ENCODE results near the gene NTM.
"Not testable (repeated sequence)": the region's sequence is repeated elsewhere in the genome, so short reads cannot be mapped to it uniquely, and the experiment has no call there.

NTM gene

DNA sequence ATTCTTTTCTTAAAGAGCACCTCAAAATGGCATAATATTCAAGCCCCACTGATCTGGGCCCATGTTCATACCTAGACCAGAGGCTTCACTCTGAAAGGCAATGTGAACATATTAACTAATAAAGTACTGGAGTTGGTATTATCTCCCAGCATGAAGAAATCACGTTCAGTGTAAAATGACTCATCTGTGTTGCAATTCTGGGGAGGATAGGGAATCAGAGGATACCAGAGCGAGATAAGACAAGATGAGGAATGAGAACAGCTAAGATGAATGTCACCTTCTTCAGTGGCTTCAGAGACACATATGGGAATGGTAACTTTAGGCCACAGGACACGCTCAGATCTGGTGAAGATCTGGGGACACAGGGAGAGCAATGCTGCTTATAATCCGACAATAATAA is 121.1 kb downstream of the NTM start:
- in situ Hi-C loops (cut with MboI; ENCODE audit: low sequenced_read_pairs), result no loop called here

DNA sequence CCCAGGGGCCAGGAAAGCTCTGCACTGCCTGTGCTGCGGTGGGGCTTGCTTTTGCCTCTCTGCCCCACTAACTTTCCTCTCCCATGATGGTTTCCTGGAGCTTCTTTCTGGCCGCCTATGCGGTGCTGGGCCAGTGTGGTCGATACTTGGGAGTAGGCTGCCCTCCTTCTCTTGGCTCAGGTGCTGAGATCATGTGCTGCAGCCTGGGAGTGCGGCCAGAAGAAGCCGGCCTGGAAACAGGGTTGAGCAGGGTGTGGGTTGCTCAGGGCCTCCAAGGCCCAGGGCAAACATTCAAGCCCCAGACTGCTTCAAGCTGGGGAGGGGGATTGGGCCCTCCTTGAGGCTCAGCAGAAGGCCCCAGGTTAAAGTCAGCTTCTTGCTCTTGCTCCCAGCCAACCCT is 125.0 kb downstream of the NTM start:
- in situ Hi-C loops (cut with MboI; ENCODE audit: low sequenced_read_pairs), result no loop called here

DNA sequence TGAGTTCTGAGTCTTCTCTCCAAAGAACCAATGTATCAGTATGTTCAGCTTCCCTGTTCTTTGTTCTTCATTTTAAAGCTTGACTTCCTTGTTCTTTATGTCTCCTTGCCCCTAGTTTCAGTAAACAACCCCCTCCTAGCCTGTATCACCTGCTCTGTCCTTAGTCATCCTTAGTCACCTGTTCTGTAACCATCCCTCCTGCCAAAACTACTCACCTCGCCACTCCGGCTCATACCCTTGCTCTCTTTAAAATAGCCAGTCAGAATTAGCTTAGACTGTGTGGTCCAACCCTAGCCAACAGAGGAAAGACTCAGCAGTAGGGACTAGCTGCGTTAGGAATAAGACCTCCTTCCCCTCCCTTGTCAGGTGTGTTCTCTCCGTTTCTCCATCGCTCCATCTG is 127.3 kb downstream of the NTM start:
- in situ Hi-C loops (cut with MboI; ENCODE audit: low sequenced_read_pairs), result not testable (repeated sequence)

DNA sequence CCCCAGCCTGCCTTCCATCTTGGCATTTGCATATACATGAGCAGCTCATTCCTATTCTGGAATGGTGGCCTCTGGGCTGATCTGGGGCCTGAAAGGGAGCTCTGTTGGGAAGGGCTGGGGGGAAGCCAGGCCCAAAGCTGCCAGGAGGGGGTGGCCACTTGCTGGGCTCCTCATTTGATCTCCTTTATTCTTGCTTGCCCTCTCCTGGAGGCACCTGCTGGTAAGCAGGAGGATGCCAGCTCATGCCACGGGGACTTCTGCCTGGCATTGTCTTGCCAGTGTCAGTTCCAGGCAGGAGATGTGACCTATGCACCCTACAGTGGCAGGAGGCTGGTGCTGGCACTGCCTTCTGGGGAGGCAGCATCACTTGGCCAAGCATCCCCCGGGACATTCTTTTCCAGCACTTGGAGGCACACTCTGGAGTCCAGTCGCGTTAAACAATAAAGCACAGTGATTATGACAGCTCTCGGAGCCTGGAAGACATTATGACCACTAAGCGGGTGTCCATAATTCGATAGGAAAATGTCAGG is 128.3 kb downstream of the NTM start:
- in situ Hi-C loops (cut with MboI; ENCODE audit: low sequenced_read_pairs), result no loop called here

DNA sequence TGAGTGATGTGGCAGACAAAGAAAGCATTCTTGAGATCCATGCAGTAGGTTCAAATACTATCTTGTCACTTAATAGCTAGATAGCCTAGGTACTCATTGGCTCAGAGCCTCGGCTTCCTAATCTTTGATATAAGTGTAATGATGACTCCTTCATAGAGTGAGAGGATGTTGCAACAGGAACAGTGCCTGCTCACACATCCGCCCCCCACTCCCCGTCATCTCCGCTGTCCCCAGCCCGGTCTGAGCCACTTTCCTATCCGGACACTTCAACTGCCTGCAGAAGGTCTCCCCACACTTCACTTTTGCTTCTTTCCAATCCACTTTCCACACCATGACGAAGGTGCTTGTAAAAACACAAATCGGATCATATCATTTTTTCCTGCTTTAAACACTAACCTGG is 128.8 kb downstream of the NTM start:
- in situ Hi-C loops (cut with MboI; ENCODE audit: low sequenced_read_pairs), result no loop called here

DNA sequence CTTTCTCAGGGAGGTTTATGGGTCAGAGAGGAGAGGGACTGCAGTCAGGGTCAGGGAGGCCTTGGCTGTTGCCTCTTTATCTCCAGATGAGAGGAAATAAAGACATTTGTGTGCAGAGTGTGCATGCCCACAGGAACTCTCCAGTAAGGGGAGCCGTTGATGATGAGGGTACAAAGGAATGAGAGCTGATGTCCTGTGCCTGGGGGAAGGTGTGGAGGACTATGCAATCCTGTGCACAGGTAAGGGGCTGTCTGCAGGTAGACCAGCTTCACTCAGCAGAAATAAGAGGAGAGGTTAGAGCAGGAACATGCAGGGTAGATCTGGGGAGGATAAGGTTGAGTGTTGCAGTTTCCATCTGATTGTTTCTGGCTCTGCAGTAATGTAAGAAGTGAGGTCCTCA is 132.6 kb downstream of the NTM start:
- in situ Hi-C loops (cut with MboI; ENCODE audit: low sequenced_read_pairs), result no loop called here

DNA sequence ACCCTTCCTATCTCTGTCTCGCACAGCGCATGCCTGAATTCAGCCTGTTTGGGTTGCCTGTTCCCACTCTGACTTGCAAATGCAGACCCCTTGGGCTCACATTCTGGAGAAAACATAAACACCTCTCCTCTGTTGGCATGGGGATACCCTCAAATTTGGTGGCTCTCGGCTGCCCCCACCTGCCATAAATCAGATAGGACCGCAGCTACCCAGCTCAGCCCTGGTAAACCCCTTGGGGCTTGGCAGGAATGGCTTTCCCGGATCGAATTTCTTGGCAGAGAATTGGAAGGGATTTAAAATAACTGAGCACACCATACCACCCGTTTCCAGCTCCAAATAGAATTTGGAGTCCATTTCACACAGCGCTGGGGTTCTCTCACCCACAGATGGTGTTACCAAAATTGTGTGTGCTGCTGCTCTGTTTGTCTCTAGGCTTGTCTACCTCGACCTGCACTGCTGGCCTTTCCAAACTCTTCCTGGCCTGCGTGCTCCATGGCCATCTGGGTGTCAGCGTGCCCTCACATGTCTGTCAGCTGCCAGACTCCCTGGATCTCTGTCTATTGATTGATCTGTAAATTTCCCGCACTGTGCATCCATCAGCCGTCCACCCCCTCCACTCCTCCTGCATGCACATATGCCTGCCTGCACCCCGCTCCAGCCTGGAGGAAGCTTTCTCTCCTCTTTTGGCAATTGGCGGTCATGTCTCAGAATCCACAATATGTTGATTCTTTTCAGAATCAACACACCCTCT is 134.0 kb downstream of the NTM start:
- in situ Hi-C loops (cut with MboI; ENCODE audit: low sequenced_read_pairs), result no loop called here

DNA sequence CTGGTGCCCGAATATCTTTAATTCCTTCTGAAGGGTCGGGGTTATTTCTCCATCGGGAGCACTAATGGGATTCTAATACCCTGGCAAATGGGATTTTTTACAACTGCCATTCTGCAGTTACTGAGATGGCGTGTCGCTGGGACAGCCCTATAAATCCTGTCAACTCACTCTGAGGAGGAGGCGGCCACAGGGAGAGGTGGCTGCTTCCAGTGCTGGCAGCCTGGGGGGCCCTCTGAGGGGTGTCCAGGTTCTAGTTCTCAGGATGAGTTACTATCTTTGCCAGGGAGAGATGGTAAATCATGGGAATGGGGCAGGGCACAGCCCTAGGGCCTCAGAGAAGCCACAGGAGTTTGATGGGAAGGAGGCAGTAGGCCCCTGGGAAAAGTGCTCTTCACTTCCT is 135.9 kb downstream of the NTM start:
- in situ Hi-C loops (cut with MboI; ENCODE audit: low sequenced_read_pairs), result no loop called here

DNA sequence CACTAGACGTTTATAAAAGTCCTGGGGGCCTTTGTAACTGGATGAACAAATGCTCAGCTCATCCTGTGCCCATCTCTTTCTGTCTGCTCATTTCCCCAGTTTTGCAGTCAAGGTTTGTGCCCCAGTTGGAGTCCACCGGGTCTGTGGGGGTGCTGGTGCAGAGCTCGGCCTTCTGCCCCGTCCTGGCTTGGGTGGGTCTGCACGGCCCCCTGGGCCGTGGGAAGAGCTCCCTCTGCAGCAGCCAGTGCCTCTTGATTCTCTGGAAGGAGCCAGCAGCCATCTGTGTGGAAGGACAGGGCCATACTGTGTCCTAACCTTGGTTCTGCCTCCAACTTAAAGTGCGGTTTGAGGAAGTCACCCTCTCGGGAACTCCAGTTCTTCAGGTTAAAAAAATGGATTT is 140.2 kb downstream of the NTM start:
- in situ Hi-C loops (cut with MboI; ENCODE audit: low sequenced_read_pairs), result no loop called here

DNA sequence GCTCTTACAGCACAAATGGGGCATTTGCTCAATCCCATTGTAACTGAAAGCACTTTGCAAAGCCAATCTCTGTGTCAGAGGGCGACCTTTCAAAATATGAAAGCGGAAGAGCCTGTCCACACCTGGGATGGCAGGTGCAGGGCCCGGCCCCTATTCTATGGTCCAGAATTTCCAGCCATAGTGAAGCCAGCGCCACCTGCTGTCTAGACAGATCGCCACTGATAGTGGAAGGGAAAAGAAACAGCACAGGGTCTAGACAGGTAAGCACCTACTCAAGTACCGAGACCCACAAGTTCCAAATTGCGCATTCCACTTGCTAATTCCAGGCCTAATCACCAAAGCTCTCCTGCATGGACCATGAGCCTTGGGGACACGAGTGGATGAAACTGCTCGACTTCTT is 141.4 kb downstream of the NTM start:
- in situ Hi-C loops (cut with MboI; ENCODE audit: low sequenced_read_pairs), result no loop called here

DNA sequence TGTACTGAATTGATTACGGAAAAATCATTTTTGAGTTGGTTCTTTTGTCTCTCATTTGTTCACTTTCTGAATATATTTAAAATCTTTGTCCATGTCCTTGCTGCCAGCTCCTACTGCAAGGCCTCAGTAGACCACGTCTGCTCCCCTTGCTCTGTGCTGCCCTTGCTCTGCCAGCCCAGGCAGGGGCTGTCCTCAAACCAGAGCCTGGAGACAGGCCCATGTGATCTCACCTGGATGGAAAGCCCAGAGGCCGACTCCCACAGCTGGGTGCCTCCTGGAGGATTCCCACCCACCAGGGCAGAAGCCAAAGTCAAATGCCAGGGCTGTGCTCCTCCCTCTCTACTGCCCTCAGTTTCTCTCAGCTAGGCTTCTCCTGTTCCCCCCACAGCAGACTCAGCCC is 141.8 kb downstream of the NTM start:
- in situ Hi-C loops (cut with MboI; ENCODE audit: low sequenced_read_pairs), result no loop called here

DNA sequence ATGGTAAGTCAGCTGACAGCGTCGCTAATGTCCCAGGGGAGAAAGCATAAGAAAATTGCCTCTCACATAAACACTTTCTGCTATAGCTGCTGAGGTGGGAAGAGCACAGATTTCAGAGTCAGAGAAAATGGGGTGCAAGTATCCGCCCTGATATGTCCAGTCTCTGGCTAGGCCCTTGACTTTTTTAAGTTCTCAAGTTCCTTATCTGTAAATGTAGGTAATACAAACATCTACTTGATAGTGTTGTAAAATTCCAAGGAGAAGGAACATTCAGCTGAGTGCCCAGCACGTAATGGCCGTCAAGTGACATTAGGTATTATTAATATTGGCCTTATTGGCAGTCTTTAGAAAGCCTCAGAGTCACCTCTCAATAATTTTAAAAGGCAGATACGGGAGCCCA is 143.6 kb downstream of the NTM start:
- in situ Hi-C loops (cut with MboI; ENCODE audit: low sequenced_read_pairs), result no loop called here

DNA sequence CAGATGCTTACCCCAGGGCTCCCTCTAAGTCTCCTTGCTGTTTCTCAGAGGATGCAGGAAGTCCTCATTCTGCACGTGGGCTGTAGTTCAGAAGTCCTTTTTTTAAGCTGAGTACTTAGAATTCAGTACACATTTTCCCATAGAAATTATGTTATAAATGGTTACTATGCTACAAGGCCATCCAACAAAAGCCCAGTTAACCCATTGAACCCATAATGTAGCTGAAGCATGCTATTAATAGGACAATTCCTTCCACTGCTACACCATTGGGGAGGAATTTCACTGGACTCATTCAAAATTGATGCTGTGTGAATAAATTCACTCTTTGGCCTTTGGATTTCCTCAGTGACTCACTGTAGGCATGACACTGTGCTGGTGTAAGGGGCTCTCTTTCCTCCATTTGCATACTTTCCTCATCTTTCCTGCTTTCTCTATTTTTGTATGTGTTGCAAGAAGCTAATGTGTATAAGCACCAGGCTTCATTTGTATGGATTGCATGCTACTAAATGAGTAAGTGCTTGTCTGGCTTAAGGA is 148.0 kb downstream of the NTM start:
- in situ Hi-C loops (cut with MboI; ENCODE audit: low sequenced_read_pairs), result no loop called here

DNA sequence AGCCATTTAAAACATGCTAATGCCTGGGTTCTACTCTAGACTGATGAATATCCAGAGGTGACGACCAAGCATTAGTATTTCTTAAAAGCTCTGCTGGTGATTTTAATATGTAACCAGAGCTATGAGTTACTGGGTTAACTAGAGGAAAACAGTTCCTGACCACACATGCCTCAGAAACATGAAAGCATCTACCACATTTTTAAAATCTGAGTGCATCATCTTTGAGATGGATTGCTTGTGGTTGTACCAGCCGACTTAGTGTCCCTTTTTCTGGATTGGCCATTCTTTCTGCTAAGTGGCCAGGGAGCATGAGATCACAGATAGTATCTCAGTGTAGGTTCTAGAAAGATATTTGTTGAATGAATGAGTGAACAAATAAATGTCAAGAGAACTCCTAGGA is 152.4 kb downstream of the NTM start:
- in situ Hi-C loops (cut with MboI; ENCODE audit: low sequenced_read_pairs), result no loop called here

DNA sequence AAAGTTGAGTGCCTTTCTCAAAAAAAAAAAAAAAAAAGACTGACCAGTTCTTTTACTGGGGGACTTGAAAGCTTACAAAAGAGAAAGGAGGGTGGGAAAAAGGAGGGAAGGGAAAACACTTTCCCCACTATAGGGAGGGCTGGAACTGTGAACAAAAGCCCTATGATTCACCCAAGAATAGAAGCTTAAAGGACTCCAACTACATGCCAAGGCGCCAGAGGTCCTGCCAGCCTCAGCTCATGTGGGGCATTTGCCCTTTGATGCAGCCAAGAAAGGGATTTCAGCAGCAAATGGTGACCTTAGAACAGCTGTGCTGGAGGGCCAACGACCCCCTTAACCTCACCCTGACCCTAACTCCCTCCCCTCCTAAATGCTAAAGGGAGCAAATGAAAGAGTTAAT is 160.0 kb downstream of the NTM start:
- in situ Hi-C loops (cut with MboI; ENCODE audit: low sequenced_read_pairs), result no loop called here

DNA sequence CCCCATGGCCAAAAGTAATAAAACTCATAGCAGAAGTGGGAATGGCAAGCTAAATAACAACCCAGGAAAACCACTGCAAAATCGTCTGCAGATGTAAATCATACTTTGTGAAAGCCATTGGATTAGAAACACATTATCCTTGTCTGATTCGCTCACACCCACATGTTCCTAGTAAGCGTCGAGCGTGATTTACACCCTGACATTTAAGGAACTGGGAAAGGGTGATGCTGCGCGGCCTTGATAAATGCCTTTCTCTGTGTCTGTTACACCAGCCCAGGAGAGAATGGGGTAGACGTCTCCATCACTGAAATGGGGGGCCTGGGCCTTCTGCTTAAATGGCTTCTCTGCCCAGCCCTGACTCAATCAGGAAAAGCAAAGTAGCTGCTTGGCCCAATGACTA is 162.7 kb downstream of the NTM start:
- in situ Hi-C loops (cut with MboI; ENCODE audit: low sequenced_read_pairs), result no loop called here

DNA sequence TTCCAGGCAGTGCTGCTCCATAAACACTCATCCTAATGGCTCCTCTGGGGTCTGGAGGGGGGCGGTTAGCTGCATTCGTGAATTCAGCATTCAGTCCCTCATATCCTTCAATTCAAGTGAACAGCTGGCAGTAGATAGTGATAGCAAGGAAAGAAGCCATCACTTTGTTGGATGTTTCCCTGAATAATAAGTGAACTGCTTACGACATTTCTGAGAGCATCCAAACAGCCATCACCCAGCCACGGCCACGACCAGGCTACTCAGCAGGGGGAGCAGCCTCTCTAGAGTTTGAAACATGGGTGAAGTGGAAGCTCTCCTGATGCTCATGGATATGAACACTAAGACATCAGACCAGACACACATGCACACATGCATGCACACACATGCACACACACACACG is 163.6 kb downstream of the NTM start:
- in situ Hi-C loops (cut with MboI; ENCODE audit: low sequenced_read_pairs), result no loop called here

DNA sequence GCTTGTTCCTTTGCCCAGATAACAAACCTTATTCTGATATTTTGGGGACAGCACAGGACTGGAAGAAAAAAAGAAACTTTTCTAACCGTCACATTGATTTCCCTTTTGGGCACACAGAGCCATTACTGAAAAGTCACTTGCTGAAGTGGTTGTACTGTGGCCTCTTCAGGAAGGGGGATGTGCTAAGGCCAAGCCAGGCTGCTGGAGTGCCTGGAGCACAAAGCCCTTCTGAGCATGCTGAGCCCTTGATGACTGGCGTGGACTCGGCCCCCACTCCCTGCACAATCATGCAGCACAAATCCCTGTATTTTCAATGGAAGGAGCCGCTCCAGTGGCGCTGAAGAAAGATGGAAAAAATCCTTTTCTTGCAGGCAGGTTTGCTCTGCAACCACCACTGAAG is 164.2 kb downstream of the NTM start:
- in situ Hi-C loops (cut with MboI; ENCODE audit: low sequenced_read_pairs), result no loop called here

DNA sequence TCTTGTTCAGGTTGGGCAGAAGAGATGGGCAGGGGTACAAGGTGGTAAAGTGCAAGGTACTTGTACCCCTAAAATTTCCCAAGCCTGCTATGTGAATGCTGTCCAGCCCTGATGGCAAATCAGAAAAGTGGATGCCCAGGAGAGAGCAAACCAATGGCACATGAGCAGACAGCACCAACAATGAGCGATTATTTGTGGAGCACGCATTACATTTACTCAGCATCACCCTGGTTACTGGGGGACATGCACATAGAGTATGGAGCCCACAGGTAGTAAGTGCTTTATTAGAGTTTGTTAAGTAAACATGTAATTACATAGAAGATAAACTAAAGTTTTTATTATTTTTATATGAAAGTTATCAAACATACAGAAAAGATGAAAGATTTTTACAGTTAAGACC is 165.7 kb downstream of the NTM start:
- in situ Hi-C loops (cut with MboI; ENCODE audit: low sequenced_read_pairs), result no loop called here

DNA sequence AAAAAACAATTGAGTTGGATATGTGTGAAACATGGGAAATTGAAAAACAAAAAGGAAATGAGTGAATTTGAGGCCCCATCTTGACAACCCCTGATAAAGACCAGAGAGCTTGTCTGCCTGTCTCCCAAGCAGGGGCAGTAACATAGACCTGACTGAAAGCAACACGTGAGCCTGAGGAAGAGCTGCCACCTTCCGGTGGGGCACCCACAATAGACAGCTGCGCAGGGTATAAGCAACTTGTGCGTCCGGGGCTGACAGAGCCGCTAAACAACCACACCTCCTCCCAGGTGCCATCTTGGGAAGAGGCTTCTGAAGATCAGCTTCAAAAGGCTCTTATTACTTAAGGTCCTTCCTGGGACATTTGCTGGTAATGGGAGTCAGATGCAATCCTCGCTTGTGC is 166.8 kb downstream of the NTM start:
- in situ Hi-C loops (cut with MboI; ENCODE audit: low sequenced_read_pairs), result no loop called here

DNA sequence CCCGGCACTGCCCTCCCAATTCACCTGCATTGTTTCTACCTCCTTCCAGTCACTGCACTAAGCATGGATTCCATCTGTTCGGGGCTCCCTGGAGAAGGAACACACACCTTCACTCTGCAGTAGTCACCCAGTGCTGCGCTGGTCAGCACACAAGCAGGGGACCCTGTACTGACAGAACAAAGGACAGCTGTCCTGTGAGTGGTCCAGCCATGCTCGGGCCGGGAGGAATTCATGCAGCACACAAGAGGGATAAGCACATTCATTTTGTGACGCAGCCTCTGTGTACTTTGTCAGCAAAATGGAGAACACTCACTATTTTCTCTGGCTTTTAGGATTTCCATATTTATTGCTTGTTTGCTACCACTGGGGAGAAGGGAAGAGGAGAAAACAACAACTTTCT is 167.3 kb downstream of the NTM start:
- in situ Hi-C loops (cut with MboI; ENCODE audit: low sequenced_read_pairs), result no loop called here

DNA sequence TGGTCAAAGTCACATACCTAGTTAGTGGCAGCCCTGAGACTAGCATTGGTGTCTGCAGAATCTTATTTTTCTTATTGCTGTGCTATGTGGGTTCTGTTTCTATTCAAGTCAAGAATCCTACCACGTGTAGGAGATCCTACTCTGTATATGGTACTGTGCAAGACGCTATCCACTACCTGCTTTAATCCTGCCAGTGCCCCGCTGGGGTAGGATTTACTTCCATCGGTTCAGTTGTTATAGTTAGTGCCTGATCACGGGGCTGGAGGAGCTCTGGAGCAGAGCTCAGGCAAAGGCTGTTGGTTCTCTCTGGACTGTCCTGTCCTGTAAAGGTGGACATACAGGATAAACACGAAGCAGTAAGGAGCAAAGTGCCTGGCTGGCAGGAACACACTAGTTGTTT is 167.9 kb downstream of the NTM start:
- in situ Hi-C loops (cut with MboI; ENCODE audit: low sequenced_read_pairs), result no loop called here

DNA sequence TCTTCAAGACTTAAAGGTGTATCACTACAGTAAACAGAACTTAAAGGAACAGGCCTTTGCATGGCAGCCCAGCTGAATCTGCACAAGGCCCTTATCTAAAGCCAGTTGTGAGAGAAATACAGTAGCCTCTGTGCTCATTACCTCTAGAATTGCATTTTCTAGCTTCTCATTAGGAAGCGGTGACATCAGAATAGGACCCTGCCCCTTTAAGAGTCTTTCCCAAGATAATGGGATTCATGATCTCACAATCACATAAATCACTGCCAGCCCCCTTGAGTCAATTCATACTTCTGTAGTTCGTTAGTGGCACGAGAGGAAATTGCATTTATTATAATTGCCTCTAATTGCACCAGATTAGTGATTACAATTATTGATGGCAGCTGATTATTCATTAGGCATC is 170.3 kb downstream of the NTM start:
- in situ Hi-C loops (cut with MboI; ENCODE audit: low sequenced_read_pairs), result no loop called here
